ENCODE data around the gene MAPK8. TPM values are rescaled to one million over a fixed set of nuclear protein-coding genes. Genes with fewer than 3 reads are reported as not detected.
A peak's percentile ranks its signal among the peaks of the same experiment; 100 is the strongest.

MAPK8 gene
- total and polyA plus RNA-seq, 9 of the 15 experiments (the other 6 are each of a cell fraction or from before 2014, with no cell fraction given): 6.4 to 159 (median 71.0) TPM

DNA sequence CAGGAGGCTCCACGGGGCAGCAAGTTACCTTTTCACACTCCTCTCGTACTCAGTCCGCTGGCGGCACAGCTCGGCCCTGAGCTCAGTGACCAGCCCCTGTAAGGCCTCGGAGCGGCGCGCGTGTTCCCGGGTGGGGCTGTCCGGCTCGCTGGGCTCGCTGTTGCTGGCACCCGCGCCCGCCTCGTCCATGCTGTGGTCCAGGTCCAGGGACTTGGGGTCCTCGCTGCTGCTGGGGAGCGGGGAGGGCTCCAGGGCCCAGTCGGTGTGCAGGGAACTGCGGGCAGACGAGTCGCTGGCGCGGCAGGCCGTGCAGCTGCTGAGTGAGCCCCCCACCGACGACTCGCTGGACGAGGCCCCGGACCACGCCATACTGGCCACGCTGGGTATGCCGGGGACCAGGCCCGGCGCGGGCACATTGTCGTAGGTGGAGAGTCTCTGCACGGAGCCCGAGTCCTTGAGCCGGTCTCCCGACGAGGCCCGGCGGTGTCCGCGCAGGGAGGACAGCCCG, 143.8 kb downstream of the MAPK8 start:
- Histone ChIP-seq H3K27ac (ENCODE audit: extremely low read depth, low read depth, low read length) (no peak overlapping the region), H4K20me1 (replicated peaks; ENCODE audit: control insufficient read depth, insufficient read depth, low read length) (no peaks in the 10 kb centered on the region), H3K9me3 (replicated peaks; ENCODE audit: control insufficient read depth, insufficient read depth, low read depth, low read length) (no peaks in the 10 kb centered on the region), H3K4me1 (replicated peaks in 1 of 2; ENCODE audit: control insufficient read depth in 2 of 2, insufficient read depth in 2 of 2, low read length in 2 of 2) (peaks cover 13 to 38% of the 10 kb centered on the region in 2 experiments), H3K4me3 (no peak overlapping the region), H2AFZ (ENCODE audit: low read depth, low read length) (no peak overlapping the region), H3K36me3 (ENCODE audit: control insufficient read depth, insufficient read depth, low read length) (peaks cover 89% of the 10 kb centered on the region; the same call in 2 of the 3 replicates), H3K4me2 (ENCODE audit: insufficient read depth, low read length) (no peak overlapping the region), H3K9ac (ENCODE audit: insufficient read depth in 1 of 2, low read depth in 2 of 2, low read length in 2 of 2) (peak overlapping the region in 1 of 2 experiments; percentile 37; a peak in 2 of 4 replicates), H3K9me1 (ENCODE audit: control insufficient read depth, insufficient read depth, low read length) (no peaks in the 10 kb centered on the region), H3K27me3 (ENCODE audit: control insufficient read depth in 2 of 2, insufficient read depth in 2 of 2, low read length in 2 of 2) (no peaks in the 10 kb centered on the region), H3K79me2 (ENCODE audit: control insufficient read depth, insufficient read depth, low read length) (no peaks in the 10 kb centered on the region)
- 96% methylated on average over 37 of the region's 49 CpGs for whole genome bisulfite sequencing (ENCODE audit: insufficient coverage, low coverage, missing lambda C conversion rate)
- ATAC-seq (no peak), DNase-seq (ENCODE audit: extremely low read depth in 1 of 4, low spot score in 3 of 4) (no peak), FAIRE-seq (no peak)
- in situ Hi-C loops (cut with MboI) (no loop called here), intact Hi-C loops (cut with micrococcal nuclease) (no loop called here)
- peak; percentile 30 for TF ChIP-seq RBM22 (IDR thresholded peaks at IDR 0.05; ENCODE audit: low read depth, low read length, poor library complexity, severe bottlenecking)
- TF ChIP-seq HNRNPL (IDR thresholded peaks at IDR 0.05; ENCODE audit: low read depth, low read length): peak; percentile 40; the same call in 1 of the 2 replicates
- no peak for TF ChIP-seq CREB1 (IDR thresholded peaks at IDR 0.05)
- no peak for TF ChIP-seq CREB1 (CRISPR knock-in tag; IDR thresholded peaks at IDR 0.05)
- ChIA-PET CTCF (ENCODE audit: low intra/inter-chr PET ratio) (no interaction called here), POLR2A (no interaction called here)
- no TSS peak for BruUV-seq (replicated peaks)

- in situ Hi-C loops (cut with MboI): no loop called here
- intact Hi-C loops (cut with micrococcal nuclease): no loop called here
- 99% methylated on average over 20 of the region's 43 CpGs for WGBS (ENCODE audit: insufficient coverage, low coverage, missing lambda C conversion rate)
- no peak for DNase-seq (ENCODE audit: extremely low read depth in 1 of 4, low spot score in 3 of 4)
- no peak for FAIRE-seq
- Histone ChIP-seq H3K4me3 (no peak overlapping the region), H3K79me2 (ENCODE audit: control insufficient read depth, insufficient read depth, low read length) (peaks cover 3% of the 10 kb centered on the region; the same call in 1 of the 3 replicates), H3K4me2 (ENCODE audit: insufficient read depth, low read length) (no peak overlapping the region), H3K27me3 (ENCODE audit: control insufficient read depth in 2 of 2, insufficient read depth in 2 of 2, low read length in 2 of 2) (no peaks in the 10 kb centered on the region), H2AFZ (ENCODE audit: low read depth, low read length) (no peak overlapping the region), H4K20me1 (replicated peaks; ENCODE audit: control insufficient read depth, insufficient read depth, low read length) (no peaks in the 10 kb centered on the region), H3K9ac (ENCODE audit: insufficient read depth in 1 of 2, low read depth in 2 of 2, low read length in 2 of 2) (0 out of 4 replicates have a peak overlapping the region, but pooled peaks of 1 of the 2 experiments have one; percentile 2), H3K4me1 (replicated peaks in 1 of 2; ENCODE audit: control insufficient read depth in 2 of 2, insufficient read depth in 2 of 2, low read length in 2 of 2) (peaks cover 19 to 40% of the 10 kb centered on the region in 2 experiments), H3K9me3 (replicated peaks; ENCODE audit: control insufficient read depth, insufficient read depth, low read depth, low read length) (no peaks in the 10 kb centered on the region), H3K9me1 (ENCODE audit: control insufficient read depth, insufficient read depth, low read length) (no peaks in the 10 kb centered on the region), H3K36me3 (ENCODE audit: control insufficient read depth, insufficient read depth, low read length) (peaks cover 89% of the 10 kb centered on the region; the same call in 2 of the 3 replicates), H3K27ac (ENCODE audit: extremely low read depth, low read depth, low read length) (no peak overlapping the region)
- ATAC-seq: no peak
- ChIA-PET POLR2A (no interaction called here), CTCF (ENCODE audit: low intra/inter-chr PET ratio) (no interaction called here)
- no TSS peak for BruUV-seq (replicated peaks)
- TF ChIP-seq ZBTB1 (CRISPR knock-in tag; IDR thresholded peaks at IDR 0.05; ENCODE audit: borderline replicate concordance, low read depth): no peak
- no peak for TF ChIP-seq KDM2B (CRISPR knock-in tag; IDR thresholded peaks at IDR 0.05)
- TF ChIP-seq, protein P1, sequence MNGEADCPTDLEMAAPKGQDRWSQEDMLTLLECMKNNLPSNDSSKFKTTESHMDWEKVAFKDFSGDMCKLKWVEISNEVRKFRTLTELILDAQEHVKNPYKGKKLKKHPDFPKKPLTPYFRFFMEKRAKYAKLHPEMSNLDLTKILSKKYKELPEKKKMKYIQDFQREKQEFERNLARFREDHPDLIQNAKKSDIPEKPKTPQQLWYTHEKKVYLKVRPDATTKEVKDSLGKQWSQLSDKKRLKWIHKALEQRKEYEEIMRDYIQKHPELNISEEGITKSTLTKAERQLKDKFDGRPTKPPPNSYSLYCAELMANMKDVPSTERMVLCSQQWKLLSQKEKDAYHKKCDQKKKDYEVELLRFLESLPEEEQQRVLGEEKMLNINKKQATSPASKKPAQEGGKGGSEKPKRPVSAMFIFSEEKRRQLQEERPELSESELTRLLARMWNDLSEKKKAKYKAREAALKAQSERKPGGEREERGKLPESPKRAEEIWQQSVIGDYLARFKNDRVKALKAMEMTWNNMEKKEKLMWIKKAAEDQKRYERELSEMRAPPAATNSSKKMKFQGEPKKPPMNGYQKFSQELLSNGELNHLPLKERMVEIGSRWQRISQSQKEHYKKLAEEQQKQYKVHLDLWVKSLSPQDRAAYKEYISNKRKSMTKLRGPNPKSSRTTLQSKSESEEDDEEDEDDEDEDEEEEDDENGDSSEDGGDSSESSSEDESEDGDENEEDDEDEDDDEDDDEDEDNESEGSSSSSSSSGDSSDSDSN (IDR thresholded peaks at IDR 0.05; ENCODE audit: borderline replicate concordance in 1 of 2, low read depth in 2 of 2, low read length in 2 of 2): no peak
- no peak for TF ChIP-seq SP1 (CRISPR knock-in tag; IDR thresholded peaks at IDR 0.05)
- no peak for TF ChIP-seq ATF7 (IDR thresholded peaks at IDR 0.05)
- TF ChIP-seq NR2F6 (CRISPR knock-in tag; IDR thresholded peaks at IDR 0.05): no peak
- no peak for TF ChIP-seq GABPB2 (CRISPR knock-in tag; conservative IDR thresholded peaks at IDR 0.05)
- TF ChIP-seq SMAD3 (CRISPR knock-in tag; conservative IDR thresholded peaks at IDR 0.05): no peak
- TF ChIP-seq THAP7 (CRISPR knock-in tag; IDR thresholded peaks at IDR 0.05): no peak
Measured at GRCh38 chr10:48450741-48451466, 144.4 kb downstream of the MAPK8 start.

Measured in K562 (cell line).